Common myeloid progenitor, CD34-positive (primary cell): Measurements from ENCODE around the gene FNBP1.
"Not testable (repeated sequence)": the region's sequence is repeated elsewhere in the genome, so short reads cannot be mapped to it uniquely, and the experiment has no call there.

Experiments
- CTCF ChIA-PET: fragments of 350-600 bp; sonication (Branson Sonifier 250); formaldehyde crosslinking; loops from one replicate; lab custom pipeline; 2021; ENCODE audit warnings: antibody characterized with exemption; lab: Charles Lee
- POLR2A ChIA-PET: fragments of 350-600 bp; sonication (Branson Sonifier 250); formaldehyde crosslinking; loops from one replicate; lab custom pipeline; 2021; ENCODE audit warnings: antibody characterized with exemption; lab: Charles Lee
- DNase-seq, 3 donors: peaks; one replicate each; pipeline versions ENCODE4 v3.0.0 to v3.0.0-alpha.2; 2013
- H3K27ac ChIP-seq, 2 experiments: 1 replicate in 1 of 2; 2 replicates in 1 of 2; pipeline ENCODE4 v1.7.0; 2013; ENCODE audit warnings: inconsistent platforms in 2 of 2, low read length in 2 of 2, mild to moderate bottlenecking in 2 of 2, low read depth in 1 of 2, moderate library complexity in 1 of 2; ENCODE audit not compliant: severe bottlenecking in 2 of 2, insufficient read depth in 1 of 2, poor library complexity in 1 of 2
- H3K27me3 ChIP-seq, 5 experiments: replicated peaks in 2 of 5; 1 replicate in 3 of 5; 2 replicates in 2 of 5; pipeline versions ENCODE4 v1.6.1 to v1.7.0; 2013; ENCODE audit warnings: low read length in 4 of 5, mild to moderate bottlenecking in 2 of 5, moderate library complexity in 2 of 5, inconsistent platforms in 1 of 5; ENCODE audit not compliant: insufficient read depth in 5 of 5, control insufficient read depth in 4 of 5
- H3K36me3 ChIP-seq, 4 experiments: 1 replicate in 2 of 4; 2 replicates in 2 of 4; pipeline versions ENCODE4 v1.6.1 to v1.7.0; 2013; ENCODE audit warnings: low read length in 3 of 4, control low read depth in 1 of 4, mild to moderate bottlenecking in 1 of 4; ENCODE audit not compliant: control insufficient read depth in 4 of 4, insufficient read depth in 4 of 4
- H3K4me1 ChIP-seq, 4 experiments: 1 replicate in 3 of 4; 2 replicates in 1 of 4; pipeline versions ENCODE4 v1.6.1 to v1.7.1; 2013; ENCODE audit warnings: low read length in 3 of 4, mild to moderate bottlenecking in 3 of 4, control low read depth in 1 of 4, inconsistent platforms in 1 of 4, moderate library complexity in 1 of 4; ENCODE audit not compliant: control insufficient read depth in 4 of 4, insufficient read depth in 4 of 4; ENCODE audit errors: control extremely low read depth in 1 of 4
- H3K4me3 ChIP-seq, 7 experiments: 1 replicate in 4 of 7; 2 replicates in 3 of 7; pipeline versions ENCODE4 v1.5.1 to v1.7.0; 2013; ENCODE audit warnings: mild to moderate bottlenecking in 7 of 7, low read length in 6 of 7, moderate library complexity in 6 of 7, inconsistent platforms in 2 of 7, low read depth in 2 of 7, control low read depth in 1 of 7; ENCODE audit not compliant: insufficient read depth in 4 of 7, control insufficient read depth in 1 of 7; ENCODE audit errors: extremely low read depth in 1 of 7
- H3K9me3 ChIP-seq, 5 experiments: 1 replicate in 4 of 5; 2 replicates in 1 of 5; pipeline versions ENCODE4 v1.6.1 to v1.7.1; 2013; ENCODE audit warnings: low read length in 4 of 5, mild to moderate bottlenecking in 2 of 5, inconsistent platforms in 1 of 5, low read depth in 1 of 5, moderate library complexity in 1 of 5; ENCODE audit not compliant: control insufficient read depth in 4 of 5, insufficient read depth in 2 of 5; ENCODE audit errors: control extremely low read depth in 1 of 5
- WGBS: methylation state at CpG from one replicate; pipeline ENCODE4 v1.1.5; 2013; ENCODE audit not compliant: insufficient coverage; 5-methylcytosine and 5-hydroxymethylcytosine counted together

Gene FNBP1

DNA sequence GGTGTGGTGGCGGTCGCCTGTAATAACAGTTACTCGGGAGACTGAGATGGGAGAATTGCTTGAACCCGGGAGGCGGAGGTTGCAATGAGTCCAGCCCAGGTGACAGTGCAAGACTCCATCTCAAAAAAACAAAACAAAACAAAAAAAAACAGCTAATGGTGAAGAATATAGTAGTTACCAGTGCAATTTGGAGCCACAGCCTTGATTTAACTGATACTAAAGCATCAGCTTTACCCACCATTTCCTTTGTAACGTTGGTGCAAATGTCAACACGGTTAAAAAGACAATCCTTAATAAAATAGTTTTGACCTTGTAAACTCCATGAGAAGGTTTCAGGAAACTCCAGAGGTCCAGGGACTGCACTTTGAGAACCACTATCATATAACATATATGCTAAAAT lies 41.8 kb downstream of the FNBP1 start:
- ChIA-PET POLR2A (interaction anchor here (0.7 to 1.2 kb wide), 2 partner anchors 48 to 116 kb away, joined by 3 read pairs; no protein-coding TSS in a partner anchor), CTCF (interaction anchor here (1.0 to 1.4 kb wide), 2 partner anchors 9 to 114 kb away, joined by 3 to 4 read pairs; no protein-coding TSS in a partner anchor)
- H3K27ac ChIP-seq: no peak overlapping the region
- no CpG with 5 or more reads among the region's 7 CpGs for WGBS
- H3K4me1 ChIP-seq: peaks cover 0 to 22% (median 10%) of the 10 kb centered on the region in 4 experiments
- no peak for DNase-seq
- H3K4me3 ChIP-seq: no peak overlapping the region
- no peaks in the 10 kb centered on the region for H3K27me3 ChIP-seq
- H3K9me3 ChIP-seq: no peaks in the 10 kb centered on the region
- H3K36me3 ChIP-seq: peaks cover 4 to 14% (median 8%) of the 10 kb centered on the region in 4 experiments

DNA sequence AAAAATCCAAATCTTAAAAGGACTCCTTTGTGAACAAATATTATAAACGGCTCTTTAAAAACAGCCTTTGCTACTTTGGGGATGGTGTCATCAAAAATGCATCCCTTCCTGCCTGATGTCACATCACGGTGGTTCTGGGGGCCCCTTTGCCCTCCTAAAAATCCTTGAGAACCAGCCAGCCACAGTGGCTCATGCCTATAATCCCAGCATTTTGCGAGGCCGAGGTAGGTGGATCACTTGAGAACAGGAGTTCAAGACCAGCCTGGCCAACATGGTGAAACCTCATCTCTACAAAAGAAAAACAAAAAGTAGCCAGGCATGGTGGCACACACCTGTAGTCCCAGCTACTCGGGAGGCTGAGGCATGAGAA lies 43.9 kb downstream of the FNBP1 start:
- Histone ChIP-seq H3K27ac (peak overlapping the region in 1 of 2 experiments; percentile 1), H3K4me3 (no peak overlapping the region), H3K9me3 (no peaks in the 10 kb centered on the region), H3K27me3 (no peaks in the 10 kb centered on the region), H3K4me1 (peaks cover 5 to 34% (median 19%) of the 10 kb centered on the region in 4 experiments), H3K36me3 (peaks cover 3 to 19% (median 9%) of the 10 kb centered on the region in 4 experiments)
- CTCF ChIA-PET: interaction anchor here (0.6 to 1.4 kb wide), 4 partner anchors 10 to 152 kb away, joined by 3 to 4 read pairs (median 3); no protein-coding TSS in a partner anchor
- no peak for DNase-seq
- 95% methylated on average over 5 of the region's 5 CpGs for WGBS
- POLR2A ChIA-PET: no interaction called here

DNA sequence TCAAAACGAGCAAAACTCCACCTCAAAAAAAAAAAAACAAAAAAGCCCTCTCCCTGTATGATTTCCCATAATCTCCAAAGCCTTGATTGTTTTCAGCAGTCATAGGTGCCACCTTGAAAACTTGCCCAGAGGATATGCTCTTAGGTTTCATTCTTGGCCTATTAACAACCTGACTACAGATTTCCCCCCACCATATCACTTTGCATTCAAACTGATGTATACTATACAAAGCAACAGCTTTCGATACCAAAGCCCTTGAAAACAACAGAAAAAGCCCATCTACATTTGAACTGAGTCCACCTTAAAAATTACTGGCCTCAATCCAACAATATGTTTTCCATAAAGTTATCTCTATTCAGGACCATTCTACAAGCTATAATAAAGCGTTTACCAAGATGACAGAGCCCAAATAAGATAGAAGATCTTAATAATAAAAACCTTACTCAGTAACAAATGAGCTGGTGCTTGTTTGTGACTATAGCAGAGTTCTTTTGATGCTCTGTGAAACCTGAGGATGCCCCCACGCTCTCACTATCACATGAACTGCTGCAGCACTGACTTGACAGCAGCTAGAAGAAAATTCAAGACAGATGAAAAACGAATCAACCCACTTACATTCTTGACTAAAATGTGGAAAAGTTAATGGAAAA lies 44.4 kb downstream of the FNBP1 start:
- ChIA-PET POLR2A (interaction anchor here (0.7 kb wide), 1 partner anchor 29 kb away, joined by 3 read pairs; no protein-coding TSS in a partner anchor), CTCF (interaction anchor here (0.6 to 1.4 kb wide), 4 partner anchors 10 to 151 kb away, joined by 3 to 4 read pairs (median 3); no protein-coding TSS in a partner anchor)
- peaks cover 5 to 34% (median 19%) of the 10 kb centered on the region in 4 experiments for H3K4me1 ChIP-seq

DNA sequence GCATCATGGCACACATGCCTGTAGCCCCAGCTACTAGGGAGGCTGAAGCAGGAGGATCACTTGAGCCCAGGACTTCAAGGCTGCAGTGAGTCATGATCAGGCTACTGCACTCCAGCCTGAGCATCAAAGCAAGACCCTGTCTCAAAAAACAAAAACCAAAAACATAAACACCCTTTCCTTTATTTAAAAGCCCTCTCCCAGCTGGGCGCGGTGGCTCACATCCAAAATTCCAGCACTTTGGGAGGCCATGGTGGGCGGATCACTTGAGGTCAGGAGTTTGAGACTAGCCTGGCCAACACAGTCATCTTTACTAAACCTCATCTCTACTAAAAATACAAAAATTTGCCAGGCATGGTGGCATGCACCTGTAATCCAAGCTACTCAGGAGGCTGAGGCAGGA lies 45.3 kb downstream of the FNBP1 start:
- H3K36me3 ChIP-seq: peaks cover 5 to 19% (median 12%) of the 10 kb centered on the region in 4 experiments
- POLR2A ChIA-PET: interaction anchor here (0.6 to 0.9 kb wide), 3 partner anchors 30 to 58 kb away, joined by 3 read pairs; no protein-coding TSS in a partner anchor
- H3K4me3 ChIP-seq, H3K27me3 ChIP-seq, CTCF ChIA-PET, DNase-seq, H3K9me3 ChIP-seq: not testable (repeated sequence)
- H3K4me1 ChIP-seq: peaks cover 5 to 34% (median 19%) of the 10 kb centered on the region in 4 experiments
- H3K27ac ChIP-seq: peak overlapping the region in 1 of 2 experiments; percentile 4
- WGBS: 97% methylated on average over 3 of the region's 3 CpGs

More for the DNA sequence above, 44.4 kb downstream of the FNBP1 start:
- peaks cover 6 to 22% (median 14%) of the 10 kb centered on the region in 4 experiments for H3K36me3 ChIP-seq
- no peak overlapping the region for H3K4me3 ChIP-seq
- 94% methylated on average over 2 of the region's 5 CpGs for WGBS
- H3K27ac ChIP-seq: peak overlapping the region in 1 of 2 experiments; percentile 1
- no peaks in the 10 kb centered on the region for H3K9me3 ChIP-seq
- DNase-seq: no peak
- H3K27me3 ChIP-seq: no peaks in the 10 kb centered on the region

DNA sequence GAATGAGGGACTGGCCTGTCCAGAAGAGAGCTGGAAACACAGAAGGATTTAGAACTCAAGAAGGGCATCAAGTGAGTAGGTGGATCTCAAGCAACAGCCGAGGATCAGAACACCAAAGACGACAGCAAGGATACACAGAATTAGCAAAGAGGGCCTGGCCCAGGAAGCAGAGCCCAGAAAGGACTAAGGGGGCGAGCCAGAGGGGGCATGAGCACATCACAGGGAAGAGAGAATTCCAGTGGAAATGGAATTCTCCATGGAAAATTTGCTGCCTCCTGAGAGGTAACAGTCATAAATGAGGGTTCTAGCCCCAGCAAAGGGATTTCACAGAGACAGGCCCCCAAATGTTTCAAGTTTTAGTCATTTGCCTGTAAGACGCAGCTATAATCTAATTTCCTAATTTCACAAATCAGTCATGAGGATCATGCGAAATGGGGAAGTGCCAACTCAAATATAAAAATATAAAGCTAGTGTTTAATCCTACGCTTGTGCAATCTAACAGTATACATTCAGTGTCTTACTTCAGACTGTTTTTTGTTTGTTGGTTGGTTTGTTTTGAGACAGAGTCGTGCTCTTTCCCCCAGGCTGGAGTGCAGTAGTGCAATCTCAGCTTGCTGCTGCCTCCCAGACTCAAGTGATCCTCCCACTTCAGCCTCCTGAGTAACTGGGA lies 46.7 kb downstream of the FNBP1 start:
- Histone ChIP-seq H3K4me3 (peak overlapping the region in 2 of 7 experiments; percentile 40 to 60), H3K27ac (peak overlapping the region; percentile 26 to 82), H3K36me3 (peaks cover 5 to 20% (median 10%) of the 10 kb centered on the region in 4 experiments), H3K27me3 (no peaks in the 10 kb centered on the region), H3K4me1 (peaks cover 5 to 33% (median 19%) of the 10 kb centered on the region in 4 experiments), H3K9me3 (no peaks in the 10 kb centered on the region)
- DNase-seq: peak; percentile 54 to 87 (median 82)
- 25% methylated on average over 3 of the region's 7 CpGs for WGBS
- ChIA-PET CTCF (interaction anchor here (0.6 to 2.2 kb wide), 9 partner anchors 8 to 852 kb away, joined by 3 to 6 read pairs (median 3); no protein-coding TSS in a partner anchor), POLR2A (interaction anchor here (0.5 to 1.1 kb wide), 5 partner anchors 26 to 112 kb away, joined by 3 to 5 read pairs (median 3); no protein-coding TSS in a partner anchor)

DNA sequence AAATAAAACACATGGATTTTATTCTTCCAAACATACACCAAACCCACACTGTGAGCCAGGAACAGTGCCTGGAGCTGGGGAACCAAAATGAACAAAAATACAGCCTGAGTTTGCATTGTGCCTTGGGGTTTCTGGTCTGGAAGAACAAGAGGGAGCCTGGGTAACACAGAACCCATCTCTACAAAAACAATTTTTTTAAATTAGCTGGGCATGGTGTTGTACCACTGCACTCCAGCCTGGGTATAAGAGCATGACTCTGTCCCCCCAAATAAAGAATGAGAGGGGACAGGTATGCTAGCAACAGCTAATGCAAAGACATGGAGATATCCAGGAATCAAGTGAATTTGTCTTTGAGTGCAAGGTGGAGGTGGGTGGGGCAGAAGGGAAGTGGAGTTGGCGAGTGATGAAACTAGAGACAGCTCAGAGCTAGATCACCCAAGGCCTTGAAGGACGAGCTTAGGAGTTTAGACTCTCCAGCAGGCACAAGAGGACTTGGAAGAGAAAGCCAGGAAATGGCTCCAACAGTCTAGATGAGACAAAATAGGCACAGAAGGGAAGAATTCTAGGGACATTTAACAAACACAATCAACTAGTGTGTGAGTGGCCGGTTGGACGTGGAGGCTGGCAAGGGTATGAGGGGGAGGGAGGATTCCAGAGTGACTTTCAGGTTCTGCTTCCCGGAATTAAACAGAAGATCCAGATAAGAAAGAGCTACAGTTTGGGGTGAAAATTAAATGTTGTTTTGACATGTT lies 47.4 kb downstream of the FNBP1 start:
- H3K4me3 ChIP-seq: peak overlapping the region in 2 of 7 experiments; percentile 10 to 60
- POLR2A ChIA-PET: interaction anchor here (1.0 to 1.1 kb wide), 3 partner anchors 51 to 111 kb away, joined by 3 read pairs; no protein-coding TSS in a partner anchor
- peak overlapping the region; percentile 26 to 82 for H3K27ac ChIP-seq
- CTCF ChIA-PET: interaction anchor here (0.6 to 2.2 kb wide), 7 partner anchors 9 to 110 kb away, joined by 3 to 6 read pairs (median 4); no protein-coding TSS in a partner anchor
- peaks cover 5 to 20% (median 12%) of the 10 kb centered on the region in 4 experiments for H3K36me3 ChIP-seq
- peak in 1 of 3 donors; percentile 23 for DNase-seq
- 44% methylated on average over 3 of the region's 5 CpGs for WGBS
- H3K27me3 ChIP-seq: no peaks in the 10 kb centered on the region
- no peaks in the 10 kb centered on the region for H3K9me3 ChIP-seq
- H3K4me1 ChIP-seq: peaks cover 7 to 32% (median 25%) of the 10 kb centered on the region in 4 experiments
